Measurements from ENCODE around the gene KCNK4.

KCNK4 gene

DNA sequence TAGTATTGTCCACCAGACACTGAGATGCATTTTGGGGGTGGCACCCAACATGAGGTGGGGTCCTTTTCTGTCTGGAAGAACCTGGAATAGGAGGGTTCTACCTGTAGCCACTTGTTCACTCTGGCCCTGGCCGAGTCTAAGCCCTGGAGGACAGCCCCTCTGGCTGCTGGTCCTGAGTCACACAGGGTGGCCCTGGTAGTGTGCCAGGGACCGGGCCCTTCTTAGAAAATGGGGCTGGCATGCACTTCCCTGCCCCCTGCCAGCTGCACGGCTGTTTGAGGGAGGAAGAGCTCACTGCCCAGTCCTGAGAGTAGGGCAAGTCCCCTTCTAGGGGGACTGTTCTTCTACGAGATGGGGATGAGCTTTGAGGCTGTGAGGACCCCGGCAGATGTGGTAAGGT lies 37.6 kb upstream of the KCNK4 start:
- no peak for DNase-seq (ENCODE audit: low spot score)

DNA sequence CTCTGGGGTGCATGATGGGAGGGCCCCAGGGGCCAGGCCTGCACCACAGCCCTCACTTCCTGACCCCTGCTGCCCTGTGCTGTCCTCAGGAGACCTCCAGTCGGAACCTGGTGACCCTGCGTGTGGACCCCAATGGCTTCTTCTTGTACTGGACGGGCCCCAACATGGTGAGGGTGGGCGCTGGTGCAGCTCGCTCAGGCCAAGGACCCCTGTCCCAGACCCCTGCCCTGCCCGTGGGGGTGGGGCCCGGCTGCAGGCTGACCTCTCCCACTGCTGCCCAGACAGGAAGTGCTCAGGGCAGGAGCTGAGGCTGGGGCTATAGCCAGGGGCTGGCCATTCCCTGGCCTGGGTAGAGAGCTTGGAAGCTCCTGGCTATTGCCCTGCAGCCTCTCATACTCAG lies 36.8 kb upstream of the KCNK4 start:
- no peak for DNase-seq (ENCODE audit: low spot score)

DNA sequence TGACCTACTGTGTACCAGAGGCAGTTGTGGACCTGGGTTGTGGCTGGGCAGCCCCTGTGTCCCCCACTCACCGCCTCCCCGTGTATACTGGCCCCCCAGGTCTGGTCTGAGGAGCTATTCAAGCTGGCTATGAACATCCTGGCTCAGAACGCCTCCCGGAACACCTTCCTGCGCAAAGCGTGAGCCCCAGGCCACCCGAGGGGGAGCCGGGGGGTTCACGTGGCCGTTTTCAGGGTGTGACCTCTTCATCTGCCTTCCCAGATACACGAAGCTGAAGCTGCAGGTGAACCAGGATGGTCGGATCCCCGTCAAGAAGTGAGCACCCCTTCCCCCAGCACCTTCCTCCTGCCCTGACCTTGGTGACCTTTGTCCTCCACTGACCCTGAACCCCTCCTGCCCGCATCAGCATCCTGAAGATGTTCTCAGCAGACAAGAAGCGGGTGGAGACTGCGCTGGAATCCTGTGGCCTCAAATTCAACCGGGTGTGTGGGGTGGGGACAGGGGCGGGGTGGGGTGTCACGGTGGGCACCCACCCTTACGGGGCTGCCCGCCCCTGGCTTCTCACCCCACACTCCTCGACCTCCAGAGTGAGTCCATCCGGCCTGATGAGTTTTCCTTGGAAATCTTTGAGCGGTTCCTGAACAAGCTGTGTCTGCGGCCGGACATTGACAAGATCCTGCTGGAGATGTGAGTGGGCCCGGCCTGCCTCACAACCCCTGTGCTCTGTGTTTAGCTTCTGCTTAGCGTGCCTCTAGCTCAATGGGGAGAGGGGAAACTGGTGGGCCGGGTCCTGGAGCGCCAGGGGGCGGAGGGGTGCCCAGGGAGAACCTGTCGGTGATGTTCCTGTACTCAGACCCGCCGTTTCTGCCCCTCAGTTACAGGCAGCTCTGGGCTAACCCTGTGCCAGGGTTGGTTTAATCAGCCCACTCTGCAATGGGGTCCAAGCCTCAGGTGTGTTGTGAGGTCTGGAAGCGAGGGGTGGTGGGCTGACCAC lies 35.7 kb upstream of the KCNK4 start:
- no peak for DNase-seq (ENCODE audit: low spot score)

DNA sequence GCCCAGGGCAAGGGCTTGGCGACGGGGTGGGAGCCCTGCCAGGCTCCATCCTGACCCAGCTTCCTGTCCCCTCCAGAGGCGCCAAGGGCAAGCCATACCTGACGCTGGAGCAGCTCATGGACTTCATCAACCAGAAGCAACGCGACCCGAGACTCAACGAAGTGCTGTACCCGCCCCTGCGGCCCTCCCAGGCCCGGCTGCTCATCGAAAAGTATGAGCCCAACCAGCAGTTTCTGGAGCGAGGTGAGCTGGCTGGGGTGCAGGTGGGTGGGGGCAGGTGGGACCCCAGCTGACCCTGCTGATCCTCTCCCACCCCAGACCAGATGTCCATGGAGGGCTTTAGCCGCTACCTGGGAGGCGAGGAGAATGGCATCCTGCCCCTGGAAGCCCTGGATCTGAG lies 34.8 kb upstream of the KCNK4 start:
- no peak for DNase-seq (ENCODE audit: low spot score)

DNA sequence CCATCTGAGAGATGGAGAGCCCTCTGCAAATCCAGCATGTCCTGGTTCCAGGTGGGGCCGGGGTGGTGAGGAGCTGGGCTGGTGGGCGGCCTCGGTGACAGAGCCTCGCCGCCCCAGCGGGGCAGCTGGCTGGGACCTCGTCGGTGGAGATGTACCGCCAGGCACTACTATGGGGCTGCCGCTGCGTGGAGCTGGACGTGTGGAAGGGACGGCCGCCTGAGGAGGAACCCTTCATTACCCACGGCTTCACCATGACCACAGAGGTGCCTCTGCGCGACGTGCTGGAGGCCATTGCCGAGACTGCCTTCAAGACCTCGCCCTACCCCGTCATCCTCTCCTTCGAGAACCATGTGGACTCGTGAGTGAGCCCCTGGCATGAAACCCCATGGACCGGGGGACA lies 32.7 kb upstream of the KCNK4 start:
- DNase-seq (ENCODE audit: low spot score): no peak

DNA sequence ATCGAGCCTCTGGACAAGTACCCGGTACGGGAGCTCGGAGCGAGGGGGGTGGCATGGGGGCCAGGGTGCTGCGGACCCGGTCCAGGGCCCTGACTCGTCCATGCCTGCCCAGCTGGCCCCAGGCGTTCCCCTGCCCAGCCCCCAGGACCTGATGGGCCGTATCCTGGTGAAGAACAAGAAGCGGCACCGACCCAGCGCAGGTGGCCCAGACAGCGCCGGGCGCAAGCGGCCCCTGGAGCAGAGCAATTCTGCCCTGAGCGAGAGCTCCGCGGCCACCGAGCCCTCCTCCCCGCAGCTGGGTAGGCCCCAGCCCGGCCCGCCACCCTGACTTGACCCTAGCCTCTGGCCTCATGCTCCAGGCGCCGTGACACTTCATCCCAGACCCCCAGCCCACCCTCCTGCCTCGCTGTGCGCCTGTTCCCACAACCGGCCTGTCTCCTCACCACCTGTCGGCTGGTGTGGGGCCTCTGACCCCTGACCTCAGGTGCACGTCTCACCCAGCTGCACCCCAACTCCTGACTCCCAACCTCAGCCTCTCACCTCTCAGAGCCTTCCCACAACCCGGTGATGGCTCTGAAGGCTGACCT lies 32.1 kb upstream of the KCNK4 start:
- DNase-seq (ENCODE audit: low spot score): no peak

DNA sequence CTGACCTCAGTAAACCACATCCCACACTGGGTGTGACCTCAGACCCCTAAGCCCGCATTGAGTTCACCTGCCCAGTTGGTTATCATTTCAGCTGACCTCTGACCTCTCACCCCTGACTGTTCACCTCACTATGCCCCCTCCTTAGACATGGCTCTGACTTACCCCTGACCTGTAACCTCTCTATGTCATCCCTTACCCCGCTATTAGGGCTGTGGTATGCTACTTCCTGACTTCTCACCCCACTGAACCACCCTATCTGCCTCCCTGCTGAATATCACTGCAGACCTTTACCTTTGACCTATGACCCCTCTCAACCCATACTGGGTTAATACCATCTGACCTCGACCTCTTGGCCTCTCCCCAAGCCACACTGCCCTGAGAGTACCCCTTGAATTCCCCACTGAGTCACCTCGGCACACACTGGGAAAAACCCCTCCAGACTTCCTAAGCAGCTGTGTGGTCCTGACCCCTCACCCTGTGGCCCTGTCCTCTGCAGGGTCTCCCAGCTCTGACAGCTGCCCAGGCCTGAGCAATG lies 31.5 kb upstream of the KCNK4 start:
- DNase-seq (ENCODE audit: low spot score): no peak

DNA sequence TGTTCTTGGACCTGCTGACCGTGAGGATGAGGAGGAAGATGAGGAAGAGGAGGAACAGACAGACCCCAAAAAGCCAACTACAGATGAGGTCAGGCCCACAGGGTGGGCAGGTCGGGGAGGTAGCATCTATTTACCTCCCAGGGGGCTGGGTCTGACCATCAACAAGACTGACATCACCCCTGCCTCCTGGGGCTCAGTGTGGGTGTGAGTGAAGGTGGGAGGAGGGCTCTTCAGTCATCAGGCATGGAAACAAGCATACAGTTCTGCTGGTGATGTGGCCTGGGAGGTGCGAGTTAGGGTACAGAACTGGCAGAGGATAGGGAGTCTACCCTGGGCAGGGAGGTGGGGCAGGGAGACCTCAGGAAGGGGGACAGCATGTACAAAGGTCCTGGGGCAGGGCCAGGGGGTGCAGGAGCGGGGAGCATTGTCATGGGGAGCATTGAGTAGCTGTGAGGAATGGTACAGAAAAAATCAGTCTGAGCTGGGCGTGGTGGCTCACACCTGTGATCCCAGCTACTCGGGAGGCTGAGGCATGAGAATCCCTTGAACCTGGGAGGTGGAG lies 30.9 kb upstream of the KCNK4 start:
- DNase-seq (ENCODE audit: low spot score): no peak

DNA sequence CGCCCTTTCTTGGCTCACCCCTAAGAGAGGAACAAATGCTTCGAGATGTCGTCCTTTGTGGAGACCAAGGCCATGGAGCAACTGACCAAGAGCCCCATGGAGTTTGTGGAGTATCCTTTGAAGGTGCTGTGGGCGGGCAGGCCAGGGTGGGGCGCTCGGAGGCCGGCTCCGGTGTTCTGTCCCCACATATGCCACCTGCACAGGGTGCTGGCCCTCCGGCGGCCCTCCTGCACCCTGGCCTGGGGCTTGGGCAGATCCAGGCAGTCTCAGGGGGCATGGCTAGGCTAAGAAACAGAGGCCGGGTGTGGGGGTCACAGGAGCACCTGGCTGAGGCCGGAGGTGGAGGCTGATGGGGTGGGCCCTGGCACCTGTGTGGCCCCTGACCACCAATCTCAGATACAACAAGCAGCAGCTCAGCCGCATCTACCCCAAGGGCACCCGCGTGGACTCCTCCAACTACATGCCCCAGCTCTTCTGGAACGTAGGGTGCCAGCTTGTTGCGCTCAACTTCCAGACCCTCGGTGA lies 29.5 kb upstream of the KCNK4 start:
- no peak for DNase-seq (ENCODE audit: low spot score)

DNA sequence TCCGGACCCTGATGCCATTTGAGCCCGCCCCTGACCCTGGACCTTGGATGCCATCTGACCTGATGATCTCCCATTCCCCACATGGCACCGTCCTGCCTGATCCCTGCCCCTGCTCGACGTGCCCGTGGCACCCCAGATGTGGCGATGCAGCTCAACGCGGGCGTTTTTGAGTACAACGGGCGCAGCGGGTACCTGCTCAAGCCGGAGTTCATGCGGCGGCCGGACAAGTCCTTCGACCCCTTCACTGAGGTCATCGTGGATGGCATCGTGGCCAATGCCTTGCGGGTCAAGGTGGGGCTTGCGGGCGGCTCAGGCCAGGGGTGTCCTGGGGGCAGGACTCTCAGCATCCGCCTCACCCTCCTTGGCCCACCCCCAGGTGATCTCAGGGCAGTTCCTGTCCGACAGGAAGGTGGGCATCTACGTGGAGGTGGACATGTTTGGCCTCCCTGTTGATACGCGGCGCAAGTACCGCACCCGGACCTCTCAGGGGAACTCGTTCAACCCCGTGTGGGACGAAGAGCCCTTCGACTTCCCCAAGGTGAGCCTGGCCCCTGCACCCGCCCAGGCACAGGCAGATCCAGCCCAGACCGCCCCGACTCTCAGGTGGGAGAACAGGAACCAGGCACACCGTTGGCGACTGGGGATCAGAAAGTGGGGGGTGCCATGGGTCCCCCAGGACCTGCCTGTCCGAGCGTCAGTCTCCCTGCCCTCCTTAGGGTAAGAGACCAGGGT lies 28.7 kb upstream of the KCNK4 start:
- no peak for DNase-seq (ENCODE audit: low spot score)

DNA sequence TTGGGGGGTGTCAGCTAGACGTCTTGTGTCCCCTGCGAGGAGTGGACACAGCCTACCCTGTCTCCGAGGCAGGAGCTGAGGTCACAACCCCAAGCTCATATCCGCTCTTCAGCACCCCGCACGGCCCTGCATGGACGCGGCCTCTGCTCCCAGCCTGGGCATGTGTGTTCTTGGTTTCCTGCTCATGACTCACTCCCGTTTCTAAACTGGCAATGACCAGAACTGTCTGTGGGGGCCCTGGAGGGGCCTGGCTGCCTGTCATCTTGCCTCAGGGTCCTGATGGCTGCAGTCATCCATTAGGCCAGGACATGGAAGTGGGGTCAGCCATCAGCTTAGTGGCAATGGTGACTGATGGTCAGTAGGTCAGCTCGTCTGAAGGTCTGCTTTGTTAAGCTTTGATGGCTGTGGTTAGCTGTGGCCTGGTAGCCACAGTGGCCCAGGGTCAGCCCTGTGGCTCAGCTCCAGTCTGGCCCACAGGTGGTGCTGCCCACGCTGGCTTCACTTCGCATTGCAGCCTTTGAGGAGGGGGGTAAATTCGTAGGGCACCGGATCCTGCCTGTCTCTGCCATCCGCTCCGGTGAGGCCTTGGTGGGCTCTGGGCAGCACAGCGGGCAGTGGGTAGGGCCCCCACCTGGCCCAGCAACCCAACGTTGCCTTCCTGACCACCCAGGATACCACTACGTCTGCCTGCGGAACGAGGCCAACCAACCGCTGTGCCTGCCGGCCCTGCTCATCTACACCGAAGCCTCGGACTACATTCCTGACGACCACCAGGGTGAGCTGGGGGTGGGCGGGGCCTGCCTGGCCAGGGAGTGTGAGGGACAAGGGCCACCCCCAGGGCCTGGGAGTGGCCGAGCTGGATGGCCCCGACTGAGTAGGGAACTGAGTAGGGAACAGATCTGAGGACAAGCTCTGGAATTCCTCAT lies 27.8 kb upstream of the KCNK4 start:
- DNase-seq (ENCODE audit: low spot score): no peak

DNA sequence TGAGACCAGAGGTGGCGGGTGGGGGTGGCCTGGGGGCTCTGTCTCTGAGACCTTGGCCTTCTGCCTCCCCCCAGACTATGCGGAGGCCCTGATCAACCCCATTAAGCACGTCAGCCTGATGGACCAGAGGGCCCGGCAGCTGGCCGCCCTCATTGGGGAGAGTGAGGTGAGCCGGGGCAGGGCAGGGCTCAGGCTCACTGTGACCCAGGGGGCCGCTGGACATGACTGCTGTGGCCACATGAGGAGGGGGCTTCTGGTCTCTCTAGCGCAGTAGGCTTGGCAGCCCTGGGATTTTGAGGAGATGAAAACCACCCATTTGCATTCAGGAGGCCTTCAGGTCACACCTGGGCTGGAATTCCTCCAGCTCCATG lies 27.2 kb upstream of the KCNK4 start:
- no peak for DNase-seq (ENCODE audit: low spot score)

DNA sequence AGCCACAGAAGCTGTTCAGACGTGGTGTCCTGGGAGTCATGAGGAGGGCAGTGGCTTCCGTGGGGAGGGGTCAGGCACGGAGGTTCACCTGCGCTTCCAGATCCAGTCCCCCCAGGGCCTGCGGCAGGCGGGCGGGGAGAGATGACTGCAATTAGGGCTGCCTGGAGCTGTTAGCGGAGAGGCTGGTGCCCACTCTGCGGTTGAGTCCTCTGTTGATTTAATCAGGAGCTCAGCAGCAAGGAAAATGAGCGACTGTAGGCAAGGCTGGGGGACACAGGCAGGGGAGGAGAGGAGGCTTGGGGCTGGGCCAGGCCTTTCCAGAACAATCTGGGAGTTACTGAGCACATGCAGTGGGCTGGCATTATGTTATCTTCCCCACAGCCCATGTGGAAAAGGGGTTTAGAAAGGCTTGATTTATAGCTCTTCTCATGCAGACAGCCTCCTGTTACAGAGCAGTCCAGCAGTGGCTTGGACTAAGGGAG lies 26.7 kb upstream of the KCNK4 start:
- DNase-seq (ENCODE audit: low spot score): no peak

DNA sequence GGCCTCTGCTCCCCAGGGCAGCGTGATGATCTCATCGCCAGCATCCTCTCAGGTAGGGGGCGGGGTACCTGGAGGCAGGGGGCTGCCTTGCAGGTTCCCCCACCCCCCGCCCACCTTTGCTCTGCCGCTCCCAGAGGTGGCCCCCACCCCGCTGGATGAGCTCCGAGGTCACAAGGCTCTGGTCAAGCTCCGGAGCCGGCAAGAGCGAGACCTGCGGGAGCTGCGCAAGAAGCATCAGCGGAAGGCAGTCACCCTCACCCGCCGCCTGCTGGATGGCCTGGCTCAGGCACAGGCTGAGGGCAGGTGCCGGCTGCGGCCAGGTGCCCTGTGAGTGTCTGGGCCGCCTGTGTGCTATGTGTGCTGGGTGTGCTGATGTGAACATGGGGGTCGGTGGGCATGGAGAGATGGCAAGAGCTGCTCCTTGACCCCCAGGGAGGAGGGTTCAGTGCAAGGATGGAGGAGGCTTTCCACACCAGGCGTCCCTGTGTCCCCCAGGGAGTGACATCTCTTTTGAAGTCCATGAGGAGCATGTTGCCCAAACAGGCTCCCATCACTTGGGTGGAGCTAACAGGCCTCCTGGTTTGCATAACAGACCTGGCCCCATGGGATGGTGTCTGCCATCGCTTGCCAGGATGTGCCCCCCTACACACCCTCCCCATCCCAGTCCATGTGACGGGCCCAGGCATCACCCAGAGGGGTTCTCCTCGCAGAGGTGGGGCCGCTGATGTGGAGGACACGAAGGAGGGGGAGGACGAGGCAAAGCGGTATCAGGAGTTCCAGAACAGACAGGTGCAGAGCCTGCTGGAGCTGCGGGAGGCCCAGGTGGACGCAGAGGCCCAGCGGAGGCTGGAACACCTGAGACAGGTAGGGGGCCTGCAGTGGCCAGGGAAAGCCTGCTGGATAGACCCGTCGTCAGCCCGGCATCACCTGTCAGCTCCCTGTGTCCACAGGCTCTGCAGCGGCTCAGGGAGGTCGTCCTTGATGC lies 25.6 kb upstream of the KCNK4 start:
- DNase-seq (ENCODE audit: low spot score): no peak

DNA sequence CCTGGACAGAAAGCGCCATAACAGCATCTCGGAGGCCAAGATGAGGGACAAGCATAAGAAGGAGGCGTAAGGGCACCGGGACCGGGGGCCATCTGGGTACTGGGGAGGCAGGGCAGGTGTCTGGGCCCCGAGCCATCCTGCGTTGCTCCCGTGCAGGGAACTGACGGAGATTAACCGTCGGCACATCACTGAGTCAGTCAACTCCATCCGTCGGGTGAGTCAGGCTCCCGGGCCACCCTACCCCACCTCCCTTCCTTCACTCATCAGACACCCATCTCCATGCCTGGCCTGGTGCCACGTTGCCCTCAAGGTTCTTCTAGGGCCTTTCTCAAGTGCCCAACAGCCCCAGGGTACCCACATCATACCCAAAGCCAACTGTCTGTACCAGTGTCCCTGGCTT lies 24.8 kb upstream of the KCNK4 start:
- DNase-seq (ENCODE audit: low spot score): no peak

DNA sequence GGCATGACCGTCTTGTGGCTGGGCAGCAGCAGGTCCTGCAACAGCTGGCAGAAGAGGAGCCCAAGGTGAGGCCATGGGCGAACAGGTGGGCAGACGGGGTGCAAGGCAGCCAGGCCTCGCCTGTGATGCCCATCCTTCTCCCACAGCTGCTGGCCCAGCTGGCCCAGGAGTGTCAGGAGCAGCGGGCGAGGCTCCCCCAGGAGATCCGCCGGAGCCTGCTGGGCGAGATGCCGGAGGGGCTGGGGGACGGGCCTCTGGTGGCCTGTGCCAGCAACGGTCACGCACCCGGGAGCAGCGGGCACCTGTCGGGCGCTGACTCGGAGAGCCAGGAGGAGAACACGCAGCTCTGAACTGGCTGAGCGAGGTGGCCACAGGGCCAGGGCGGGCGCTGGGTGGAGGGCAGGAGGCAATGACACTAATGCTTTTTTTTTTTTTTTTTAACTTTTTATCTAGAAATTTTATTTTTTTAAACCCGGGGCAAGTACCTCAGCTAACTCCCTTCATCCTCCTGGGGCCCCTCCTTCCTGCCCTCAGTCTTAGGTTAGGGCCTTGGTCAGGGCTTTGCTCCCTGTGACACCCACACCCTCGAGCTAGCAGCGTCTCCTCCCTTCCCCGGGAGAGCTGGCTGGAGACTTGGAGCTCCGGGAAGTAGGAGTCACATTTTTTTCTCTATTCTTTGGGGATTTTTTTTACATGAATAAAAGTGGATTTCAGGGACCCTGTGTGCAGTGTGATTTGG lies 23.7 kb upstream of the KCNK4 start:
- DNase-seq (ENCODE audit: low spot score): no peak

DNA sequence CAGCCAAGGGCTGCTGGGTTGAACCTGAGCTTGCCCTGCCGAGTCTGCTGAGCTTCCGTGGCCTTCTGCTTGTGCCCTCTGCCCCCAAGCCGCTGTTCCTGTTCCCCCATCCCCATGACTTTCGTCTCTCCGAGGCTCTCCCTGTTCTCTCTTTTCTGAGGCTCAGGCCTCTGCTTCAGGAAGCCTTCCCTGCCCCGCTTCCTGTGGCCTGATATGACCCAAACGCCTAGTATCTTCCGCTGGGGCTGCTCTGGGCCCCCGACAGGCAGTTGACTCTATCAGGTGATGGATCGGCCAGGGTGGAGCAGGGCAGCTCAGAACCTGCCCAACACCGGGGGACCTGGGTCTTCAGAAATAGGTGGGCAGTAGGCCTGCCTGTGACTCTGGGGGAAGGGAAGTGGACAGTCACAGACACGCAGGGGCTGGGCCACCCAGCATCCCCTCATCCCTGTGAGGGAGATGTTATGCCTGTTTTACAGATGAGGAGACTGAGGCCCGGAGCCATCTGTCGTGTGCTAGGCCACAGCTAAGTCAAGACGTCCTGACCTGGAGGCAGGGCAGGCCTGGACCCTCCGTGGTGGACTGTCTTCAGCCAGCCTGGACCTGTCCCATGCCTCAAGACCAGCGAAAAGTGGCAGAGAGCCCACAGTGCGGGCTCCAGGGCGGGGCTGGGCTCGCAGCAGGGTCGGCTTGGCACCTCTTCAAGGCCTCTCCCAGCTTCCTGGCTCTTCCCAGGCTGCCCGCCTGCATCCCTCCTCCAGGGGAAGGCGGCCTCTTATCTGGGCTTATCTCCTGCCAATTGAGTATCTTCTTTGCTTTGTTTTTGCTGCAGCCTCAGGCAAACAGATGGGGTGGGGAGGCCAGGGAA lies 22.8 kb upstream of the KCNK4 start:
- peak; percentile 29 for DNase-seq (ENCODE audit: low spot score)

Data from AG20443 (cell line).